ENCODE results near the gene TTC7B.

Gene TTC7B

DNA sequence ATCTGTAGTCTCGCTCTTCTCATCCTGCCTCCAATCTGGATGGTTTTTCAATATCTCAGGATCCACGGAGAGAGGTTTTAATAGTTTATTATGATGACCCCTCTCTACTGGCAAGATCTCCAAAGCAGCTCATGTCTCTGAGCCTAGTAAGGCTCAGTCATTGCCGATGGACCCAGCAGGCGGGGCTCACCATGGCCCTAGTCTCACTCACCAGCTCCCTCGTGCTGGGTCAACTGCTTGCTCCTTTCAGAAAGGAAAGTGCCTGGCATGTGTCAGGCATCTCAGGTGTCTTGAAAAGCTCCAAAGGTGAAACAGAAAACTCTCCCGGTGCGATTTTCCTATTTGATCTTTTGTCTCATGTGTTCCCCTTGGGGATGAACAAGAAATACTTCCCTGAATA, 240.4 kb downstream of the TTC7B start:
- no peak for DNase-seq (ENCODE audit: low read depth in 2 of 2)

DNA sequence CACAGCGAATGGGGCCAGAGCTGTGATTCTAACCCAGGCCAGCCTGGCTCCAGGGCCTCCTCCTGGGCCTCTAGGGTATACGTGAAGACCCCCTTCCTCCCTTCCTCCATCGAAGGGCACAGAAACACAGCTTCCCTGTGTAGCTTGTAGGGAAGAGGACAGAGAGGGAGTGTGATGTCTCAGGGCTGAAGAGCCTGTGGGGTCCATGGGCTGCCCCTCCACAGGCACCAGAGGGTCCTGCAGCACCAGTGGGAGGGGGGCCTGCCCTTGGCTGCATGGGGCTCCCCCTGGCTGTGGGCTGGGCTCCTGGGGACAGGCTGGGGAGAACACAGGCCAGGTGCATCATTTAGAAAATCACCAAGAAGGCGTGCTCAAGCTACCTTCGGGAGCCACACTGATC, 240.9 kb downstream of the TTC7B start:
- DNase-seq (ENCODE audit: low read depth in 2 of 2), result no peak

DNA sequence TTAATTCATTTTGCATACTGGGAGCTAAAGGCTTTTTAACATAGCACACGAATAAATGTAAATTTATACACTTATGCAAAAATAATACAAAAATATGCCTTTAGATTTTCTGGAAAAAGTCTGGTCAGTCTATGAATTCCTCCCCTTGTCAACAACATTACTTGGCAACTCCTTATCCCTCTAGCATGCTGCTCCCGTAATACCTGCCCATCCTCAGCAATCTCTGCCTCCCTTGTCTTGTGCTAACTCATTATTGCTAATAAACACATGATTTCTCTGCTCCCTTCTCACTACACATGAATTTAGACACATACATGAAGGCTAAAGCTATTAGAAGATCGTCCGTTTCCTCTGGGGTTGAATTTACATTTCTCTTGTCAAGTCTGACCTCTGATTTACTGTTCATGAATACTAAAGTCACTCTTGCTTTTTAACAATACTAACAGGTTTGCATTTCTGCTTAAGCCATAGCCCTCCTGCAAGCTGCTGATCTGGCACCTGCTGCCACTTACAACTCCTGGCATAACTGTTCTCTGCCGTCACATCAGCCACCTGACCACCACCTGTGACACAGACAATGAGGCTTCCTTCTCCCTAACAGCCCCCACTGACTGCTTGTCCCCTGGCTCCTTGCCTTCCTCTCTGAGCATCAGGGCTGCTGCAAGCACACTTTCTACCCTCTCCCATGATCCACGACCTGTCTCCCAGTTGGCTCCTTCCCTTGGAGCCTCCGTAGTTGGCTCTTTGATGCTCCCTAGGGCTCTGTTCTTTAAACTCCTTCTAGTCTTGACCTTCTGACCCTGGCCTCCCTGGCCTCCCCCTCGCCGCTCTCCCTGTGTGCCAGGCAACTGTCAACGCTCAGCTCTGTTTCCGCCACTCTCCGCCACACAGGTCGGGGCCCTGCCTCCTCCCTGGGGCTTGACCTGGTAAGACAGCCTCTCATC, 241.8 kb downstream of the TTC7B start:
- no peak for DNase-seq (ENCODE audit: low read depth in 2 of 2)

DNA sequence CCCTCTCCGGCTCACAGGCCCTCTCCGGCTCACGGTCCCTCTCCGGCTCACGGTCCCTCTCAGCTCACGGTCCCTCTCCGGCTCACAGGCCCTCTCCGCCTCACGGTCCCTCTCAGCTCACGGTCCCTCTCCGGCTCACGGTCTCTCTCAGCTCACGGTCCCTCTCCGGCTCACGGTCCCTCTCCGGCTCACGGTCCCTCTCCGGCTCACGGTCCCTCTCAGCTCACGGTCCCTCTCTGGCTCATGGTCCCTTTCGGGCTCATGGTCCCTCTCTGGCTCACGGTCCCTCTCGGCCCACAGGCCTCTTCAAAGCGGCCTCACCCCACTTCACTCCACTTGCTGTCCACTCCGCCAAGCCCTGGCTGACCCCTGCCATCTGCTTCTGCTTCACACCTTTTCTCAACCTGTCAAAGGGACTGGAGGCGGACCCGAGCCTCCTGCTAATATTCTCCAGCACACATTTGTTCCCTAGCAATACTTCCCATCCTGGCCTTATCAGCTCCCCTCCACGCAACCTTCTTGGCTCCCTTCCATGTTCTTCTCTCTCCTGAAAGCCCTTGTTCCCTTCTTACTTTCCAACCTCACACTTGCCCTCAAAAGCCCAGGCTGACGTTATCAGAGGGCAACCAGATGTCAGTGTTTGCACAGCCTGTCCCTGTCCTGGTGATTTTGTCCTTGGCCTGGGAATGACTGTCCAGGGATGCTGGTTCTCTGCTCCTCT, 242.7 kb downstream of the TTC7B start:
- no peak for DNase-seq (ENCODE audit: low read depth in 2 of 2)

DNA sequence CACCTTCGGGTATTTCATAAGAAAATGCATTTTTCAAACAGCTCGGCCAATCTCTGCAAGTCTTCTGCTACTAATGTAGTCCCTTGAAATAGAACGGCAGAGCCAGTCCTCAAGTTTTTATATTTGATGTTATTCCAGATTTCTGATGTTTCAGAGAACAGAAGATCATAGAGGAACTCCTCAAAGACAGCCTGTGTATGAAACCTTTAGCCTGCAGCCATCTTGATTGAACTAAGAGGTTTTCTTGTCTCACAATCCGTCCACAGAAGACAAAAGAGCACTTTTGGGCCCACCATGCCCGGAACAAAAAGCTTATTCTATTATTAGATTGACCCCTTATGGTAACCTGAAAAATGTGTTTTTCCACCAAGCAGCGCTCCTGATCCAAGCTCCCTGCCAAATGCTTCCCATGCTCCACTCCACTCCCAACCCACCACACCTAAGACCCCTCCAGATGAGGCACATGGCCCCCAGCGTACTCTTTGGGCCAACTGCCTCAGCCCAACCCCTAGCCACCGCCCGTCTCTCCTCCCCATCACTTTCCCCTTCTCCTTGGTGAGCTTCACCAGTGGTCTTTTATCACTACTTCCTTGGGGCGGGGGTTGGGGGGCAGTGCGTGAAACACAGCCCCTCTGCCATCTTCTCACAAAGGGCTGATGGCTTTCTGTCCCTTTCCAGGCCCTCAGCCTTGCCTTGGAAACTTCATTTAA, 243.6 kb downstream of the TTC7B start:
- DNase-seq (ENCODE audit: low read depth in 2 of 2), result no peak

DNA sequence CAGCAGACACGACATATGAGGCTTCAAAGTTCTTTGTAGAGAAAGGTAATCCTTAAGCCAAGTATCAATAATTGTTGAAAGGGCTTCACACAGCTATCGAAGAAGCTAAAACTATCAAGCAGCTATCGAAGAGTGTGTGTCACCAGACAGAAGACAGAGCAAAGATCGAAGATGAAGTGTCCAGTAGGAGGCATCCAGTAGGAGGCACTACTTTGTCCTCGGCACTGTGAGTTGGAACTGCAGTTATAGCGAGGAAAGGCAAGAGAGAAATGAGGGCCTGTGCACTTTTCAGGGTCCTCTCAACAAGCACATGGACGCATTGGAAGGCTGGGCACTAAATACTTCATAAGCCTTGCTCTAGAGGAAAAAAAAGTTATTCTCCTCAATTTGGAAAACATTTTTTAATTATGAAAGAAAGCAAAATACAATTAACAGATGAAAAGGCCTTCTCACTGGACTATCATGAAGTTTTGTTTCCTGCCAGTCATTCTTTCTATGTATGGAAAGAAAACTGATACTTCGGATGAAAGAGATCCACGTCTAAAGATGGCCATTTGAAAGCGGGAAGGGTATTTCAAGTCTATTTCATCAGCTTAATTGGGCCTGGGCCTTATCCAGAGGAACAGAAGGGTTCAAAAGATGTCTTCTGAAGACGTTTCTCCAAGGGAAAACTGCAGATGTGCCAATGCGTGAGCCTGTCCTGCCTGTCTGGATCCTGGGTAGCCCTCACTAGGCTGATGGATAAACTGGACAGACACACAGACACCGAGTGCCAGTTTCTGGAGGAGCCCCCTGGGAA, 244.9 kb downstream of the TTC7B start:
- no peak for DNase-seq (ENCODE audit: low read depth in 2 of 2)

DNA sequence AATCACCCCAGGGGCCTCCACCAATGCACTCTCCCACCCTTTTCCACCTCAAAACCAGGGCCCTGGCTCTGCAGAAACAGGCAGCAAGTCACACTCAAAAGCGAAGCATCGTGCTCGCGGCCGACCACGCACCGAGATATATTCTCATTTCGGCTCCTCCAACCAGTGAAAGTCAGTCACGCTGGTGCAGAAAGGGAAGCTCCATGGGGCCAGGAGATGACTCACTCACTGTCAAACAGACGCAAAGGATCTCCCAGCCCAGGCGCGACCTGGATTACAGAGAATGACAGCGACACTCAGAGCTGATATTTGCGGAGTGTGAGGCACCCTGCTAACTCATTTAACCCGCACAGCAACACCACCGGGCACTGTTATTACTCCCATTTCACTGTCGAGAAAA, 245.8 kb downstream of the TTC7B start:
- DNase-seq (ENCODE audit: low read depth in 2 of 2), result no peak

DNA sequence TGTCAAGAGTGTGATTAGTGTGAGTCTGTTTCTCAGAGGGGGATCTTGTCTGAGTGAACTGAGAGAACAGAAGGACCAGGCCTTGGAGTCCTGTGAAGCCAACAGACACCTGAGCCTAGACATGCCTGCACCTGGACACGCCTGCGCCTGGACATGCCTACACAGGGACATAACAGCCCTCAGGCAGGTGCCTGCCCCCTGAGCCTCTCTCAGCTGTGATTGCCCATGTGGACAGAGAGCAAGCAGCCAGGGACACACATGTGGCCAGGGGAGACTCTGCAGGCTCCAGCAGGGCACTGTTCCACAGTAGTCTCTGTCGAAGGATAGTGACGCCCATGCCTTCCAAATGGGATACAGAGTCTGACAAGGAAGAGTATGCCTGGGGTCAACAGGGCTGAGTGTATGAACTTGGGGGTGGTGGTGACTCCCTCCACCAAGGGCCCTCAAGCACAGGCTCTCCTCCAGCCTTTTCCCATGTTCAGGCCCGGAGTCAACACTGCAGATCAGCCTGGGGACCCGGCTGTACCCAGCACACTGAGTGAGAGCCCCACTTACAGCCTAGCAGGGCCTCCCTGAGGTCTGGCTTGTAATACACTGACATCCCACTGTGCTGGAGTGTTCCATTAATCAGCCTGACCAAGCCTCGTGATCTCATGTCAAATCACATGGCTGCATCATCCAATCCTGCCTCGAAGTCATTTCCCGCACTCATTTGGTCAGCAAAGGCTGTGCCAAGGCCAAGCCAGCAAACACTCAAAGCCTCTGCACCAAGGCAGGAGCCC, 246.4 kb downstream of the TTC7B start:
- DNase-seq (ENCODE audit: low read depth in 2 of 2), result no peak

DNA sequence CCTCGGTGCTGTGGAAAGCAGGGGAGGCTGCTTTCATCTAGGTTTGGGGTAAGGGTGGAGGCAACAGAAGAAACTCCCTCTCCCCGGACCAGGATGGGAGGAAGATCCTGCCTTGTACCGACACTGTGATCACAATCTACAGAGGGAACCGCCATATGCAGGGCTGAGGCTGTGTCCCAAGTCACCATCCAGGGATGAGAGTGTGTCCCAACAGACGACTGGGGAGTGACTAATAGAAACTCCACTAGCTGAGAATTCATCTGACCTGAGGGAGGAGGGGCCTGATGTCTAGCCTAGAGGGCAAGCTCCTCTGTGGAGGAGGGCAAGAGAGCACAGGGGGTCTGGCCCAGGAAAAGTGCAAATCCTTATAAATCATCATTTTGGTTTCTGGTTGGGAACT, 247.0 kb downstream of the TTC7B start:
- no peak for DNase-seq (ENCODE audit: low read depth in 2 of 2)

DNA sequence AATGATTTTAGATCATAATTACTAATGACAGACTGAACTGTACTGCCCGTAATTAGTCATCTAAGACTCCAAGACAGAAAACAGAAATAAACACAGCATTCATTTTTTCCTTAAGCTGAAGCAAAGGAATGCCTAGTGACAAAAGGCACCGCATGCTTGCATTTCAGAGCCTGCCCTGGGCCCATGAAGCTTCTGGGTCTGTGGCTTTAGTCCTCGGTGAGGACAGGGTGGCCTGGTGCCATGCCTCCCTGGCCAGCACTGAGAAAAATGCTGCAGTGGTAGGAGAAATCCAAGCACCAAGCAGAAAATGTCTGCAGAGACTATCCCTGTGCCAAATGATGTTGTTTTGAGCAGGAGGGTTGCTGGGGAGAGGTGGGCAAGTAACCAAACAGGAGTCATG, 247.8 kb downstream of the TTC7B start:
- DNase-seq (ENCODE audit: low read depth in 2 of 2), result no peak

DNA sequence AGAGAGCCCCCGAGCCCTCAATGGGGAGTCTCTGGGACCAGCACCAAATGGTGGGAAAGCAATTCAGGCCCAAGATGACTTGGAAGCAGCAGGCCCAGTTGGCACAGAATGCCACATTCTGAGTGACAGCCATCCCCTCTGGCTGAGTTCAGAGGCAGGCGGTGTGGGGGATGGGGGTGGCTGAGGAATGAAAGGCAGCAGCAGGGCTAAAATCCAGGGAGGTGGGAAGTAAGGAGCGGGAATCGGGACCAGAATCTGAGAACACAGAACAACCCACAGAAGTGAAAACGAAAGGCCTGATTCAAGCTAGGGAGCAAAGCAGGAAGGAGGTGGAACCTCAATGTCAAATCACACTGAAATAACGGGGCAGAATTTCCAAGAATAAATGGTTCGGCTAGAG, 248.2 kb downstream of the TTC7B start:
- no peak for DNase-seq (ENCODE audit: low read depth in 2 of 2)

DNA sequence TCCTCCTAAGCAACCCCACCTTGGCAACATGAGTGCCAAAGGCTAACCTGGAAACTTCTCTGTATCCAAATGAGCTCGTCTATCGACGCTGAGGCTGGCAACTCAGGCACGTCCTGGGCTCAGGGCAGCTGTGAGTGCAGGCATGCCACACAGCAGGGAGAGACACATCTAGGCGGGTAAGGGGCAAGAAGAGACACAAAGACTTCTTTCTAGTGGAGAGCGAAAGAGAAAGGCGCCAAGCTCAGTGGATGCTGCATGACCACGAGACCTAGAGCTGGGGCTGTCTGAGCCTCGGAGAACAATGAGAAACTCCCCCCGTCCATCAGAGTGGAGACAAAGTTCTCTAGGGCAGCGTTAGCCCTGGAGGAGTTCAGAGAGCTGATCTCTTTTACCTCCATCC, 249.0 kb downstream of the TTC7B start:
- DNase-seq (ENCODE audit: low read depth in 2 of 2), result no peak

DNA sequence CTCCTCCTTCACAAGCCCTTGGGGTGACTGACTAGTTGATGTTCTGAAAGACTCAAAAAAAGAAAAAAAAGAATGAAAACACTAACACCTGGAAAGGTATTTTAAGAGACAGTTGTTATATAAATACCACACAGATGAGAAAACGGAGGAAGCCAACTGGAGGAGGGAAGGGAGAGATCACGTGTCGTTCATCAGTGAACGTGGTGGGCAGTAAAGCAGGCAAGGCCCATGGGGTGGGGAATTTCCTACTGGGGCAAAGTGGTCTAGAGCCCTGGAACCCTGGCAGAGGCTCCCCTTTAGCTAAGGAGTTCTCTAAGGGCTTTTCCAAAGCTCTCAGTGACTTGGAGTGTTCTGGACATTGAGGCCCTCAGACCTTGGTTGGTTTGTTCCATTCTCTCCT, 249.7 kb downstream of the TTC7B start:
- DNase-seq (ENCODE audit: low read depth in 2 of 2), result no peak

DNA sequence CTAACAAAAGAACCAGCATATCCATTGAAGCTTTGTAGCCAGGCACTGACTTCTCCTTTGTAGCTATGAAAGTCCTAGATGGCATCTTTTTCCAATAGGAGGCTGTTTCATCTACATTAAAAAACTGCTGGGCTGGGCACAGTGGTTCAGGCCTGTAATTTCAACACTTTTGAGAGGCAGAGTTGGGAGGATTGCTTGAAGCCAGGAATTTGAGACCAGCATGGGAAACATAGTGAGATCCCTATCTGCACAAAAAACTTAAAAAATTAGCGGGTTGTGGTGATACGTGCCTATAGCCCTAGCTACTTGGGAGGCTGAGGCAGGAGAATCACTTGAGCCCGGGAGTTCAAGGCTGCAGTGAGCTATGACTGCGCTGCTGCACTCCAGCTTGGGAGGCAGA, 251.7 kb downstream of the TTC7B start:
- DNase-seq (ENCODE audit: low read depth in 2 of 2), result no peak

DNA sequence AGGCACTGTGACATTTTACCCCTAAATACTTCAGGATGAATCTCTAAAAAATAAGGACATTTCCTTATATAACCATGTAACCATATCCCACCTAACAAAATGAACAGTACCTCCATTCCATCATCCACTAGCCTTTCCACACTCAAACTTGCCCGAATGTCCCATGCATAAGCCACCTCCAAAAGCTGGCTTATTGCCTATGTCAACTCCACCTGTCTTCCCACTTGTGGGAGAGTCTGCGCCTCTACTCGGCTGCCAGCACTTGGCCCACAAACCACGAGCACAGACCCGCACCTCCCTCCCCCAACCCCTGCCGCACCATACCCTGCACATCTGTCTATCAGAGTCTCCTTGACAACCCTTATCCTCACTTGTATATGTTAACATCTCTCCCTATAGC, 253.6 kb downstream of the TTC7B start:
- DNase-seq (ENCODE audit: low read depth in 2 of 2), result no peak

DNA sequence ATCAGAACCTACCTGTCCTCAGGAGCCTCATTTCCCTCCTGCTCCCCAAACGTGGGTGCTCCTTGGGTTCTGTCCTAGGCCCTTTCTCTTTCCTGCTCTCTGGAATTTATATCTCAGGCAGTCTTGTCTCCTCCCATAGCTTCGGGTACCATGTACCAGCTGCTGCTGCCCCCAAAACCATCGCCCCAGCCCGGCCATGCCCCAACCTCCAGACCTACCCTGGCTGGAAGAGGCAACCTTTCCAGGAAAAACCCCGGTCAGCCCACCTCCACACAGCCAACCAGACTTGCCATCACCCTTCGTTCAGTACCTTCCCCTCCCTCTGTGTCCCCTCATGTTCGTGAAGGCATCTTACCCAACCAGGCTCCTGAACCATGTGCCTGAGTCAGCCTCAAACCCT, 254.3 kb downstream of the TTC7B start:
- DNase-seq (ENCODE audit: low read depth in 2 of 2), result no peak

DNA sequence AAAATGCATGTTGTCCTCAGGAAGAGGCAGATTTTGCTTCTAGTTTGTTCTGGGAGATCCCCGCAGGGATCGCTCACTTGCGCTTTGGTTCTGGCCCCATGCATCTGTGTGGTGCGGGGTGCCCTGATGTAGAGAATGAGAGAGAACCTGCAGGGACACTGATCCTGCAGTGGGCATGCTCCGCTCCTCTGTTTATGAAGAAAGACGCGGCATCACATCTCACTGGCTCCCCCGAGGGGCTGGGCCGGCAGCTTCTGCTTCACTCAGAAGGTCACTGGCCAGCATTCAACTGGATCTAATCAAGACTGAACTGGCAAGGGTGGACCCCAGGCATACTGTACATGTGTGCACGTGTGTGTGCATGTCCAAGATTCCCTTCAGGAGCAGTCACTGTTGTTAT, 255.2 kb downstream of the TTC7B start:
- no peak for DNase-seq (ENCODE audit: low read depth in 2 of 2)

DNA sequence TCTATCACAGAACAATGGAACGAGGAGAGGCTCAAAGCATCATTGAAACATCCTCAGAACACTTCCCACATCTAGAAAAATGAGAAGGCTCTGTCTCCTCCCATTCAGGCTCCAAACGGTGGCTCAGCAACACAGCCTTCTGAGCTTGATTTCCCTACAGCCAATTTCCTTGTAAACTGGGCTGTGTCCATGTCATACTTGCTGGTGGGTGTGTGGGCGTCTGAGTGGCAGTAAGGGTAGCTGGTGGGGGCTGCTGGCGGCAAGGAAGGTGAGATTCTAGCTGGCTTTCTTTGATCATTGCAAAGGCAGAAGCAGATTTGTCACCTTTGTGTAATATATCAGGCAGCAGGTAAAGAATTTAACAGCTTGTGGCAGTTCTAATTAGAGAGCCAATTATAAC, 255.7 kb downstream of the TTC7B start:
- no peak for DNase-seq (ENCODE audit: low read depth in 2 of 2)

DNA sequence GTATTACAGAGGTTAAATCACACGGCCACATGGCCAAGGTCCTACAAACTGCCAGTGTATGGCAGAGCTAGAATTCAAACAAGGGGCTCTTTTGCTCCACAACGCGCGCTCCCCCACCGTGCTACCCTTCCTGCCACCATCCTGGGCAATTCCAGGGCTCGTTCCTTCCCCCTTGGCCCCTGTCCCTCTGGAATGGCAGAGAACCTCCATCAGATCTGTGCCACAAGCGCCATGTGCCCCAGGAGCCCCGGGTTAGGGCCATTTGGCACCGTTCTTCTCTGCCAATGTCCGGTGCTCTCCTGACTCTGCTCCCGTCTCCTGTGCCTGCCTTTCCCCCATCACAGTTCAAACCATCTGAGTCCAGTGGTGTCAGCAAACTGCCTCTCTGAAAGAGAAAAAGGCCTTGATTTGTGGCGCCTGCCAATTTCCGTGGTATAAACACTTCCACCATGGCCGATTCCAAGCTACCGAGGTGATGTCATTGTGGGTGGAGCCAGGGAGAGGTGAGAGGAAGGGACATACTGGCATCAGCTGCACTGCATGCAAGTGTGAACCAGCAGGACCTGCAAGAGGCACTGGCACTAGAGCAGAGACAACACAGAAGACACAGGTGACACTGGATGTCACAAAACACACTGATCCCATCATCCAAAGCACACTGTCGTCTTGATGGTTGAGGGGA, 256.3 kb downstream of the TTC7B start:
- no peak for DNase-seq (ENCODE audit: low read depth in 2 of 2)

DNA sequence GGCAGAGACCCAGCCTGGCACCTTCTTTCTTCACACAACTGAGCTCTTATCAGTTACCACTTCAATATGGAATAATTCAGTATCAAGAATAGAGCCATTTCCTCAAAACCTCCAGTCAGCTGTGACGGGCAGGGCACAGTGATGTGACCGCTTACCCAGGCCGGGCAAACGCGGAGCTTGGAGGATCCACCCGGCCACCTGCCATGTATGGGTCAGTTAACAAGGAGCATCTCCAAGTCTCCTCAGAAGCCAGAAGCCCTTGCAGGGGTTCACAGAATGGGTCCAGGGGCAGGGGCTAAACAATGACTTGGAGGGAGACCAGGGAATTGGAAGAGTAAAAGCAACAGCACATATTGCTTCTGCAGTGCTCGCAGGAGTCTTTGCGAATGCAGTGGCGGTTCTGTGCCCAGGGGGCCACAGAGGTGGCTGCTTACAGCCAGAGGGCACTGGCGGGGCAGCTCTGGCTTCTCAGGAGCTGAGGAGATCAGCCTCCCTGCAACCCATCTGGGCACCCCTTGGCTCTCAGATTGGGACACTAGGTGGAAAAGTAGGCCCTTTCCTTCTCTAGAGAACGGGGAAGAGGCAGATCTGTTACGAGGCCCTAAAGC, 257.1 kb downstream of the TTC7B start:
- DNase-seq (ENCODE audit: low read depth in 2 of 2), result no peak

All from stimulated activated CD4-positive, alpha-beta T cell treated with anti-CD3 and anti-CD28 coated beads, Interleukin-12 subunit alpha, Interleukin-12 subunit beta, amount 100 ng/mL, for 24 hours (primary cell).